DMS114 treated with DMSO at 0.1 percent for 48 hours (cell line): ENCODE data around the gene FRMD7.
"Not testable (repeated sequence)": the region's sequence is repeated elsewhere in the genome, so short reads cannot be mapped to it uniquely, and the experiment has no call there.

Experiments
- DNase-seq: peaks from one replicate; lab custom pipeline; 2025; ENCODE audit not compliant: unreplicated experiment; lab: John Stamatoyannopoulos, UW

FRMD7 gene

GRCh38 chrX:132093239-132093860 is 34.5 kb downstream of the FRMD7 start:
- DNase-seq = no peak

DNA sequence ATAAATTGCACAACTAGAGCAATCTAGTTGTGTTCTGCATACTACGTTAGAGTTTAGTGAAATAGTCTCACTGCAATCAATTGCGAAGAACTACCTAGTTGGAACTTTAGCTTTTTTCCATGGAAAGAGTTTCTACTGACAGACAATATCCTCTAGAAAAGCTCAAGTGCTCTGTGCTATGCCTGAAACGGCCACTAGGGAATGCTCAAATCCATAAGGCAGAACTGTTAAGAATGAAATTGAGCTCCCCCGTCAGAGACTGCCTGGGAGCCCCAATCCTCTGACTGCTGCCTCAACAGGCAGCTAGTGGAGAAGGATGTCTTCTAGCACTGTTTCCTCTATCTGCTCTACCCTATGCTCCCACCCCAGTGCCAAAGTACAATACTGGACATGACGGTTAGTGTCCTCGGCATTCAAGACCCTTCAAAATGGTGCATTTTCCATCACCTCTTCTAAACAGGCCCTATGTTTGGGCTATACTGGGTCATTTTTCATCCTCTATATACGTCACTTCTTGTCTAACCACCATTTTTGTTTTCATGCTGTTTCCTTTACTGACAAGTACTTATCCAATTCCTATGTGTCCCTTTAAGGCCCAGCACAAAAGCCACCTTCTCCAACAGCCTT is 35.3 kb downstream of the FRMD7 start:
- DNase-seq = peak; percentile 2

DNA sequence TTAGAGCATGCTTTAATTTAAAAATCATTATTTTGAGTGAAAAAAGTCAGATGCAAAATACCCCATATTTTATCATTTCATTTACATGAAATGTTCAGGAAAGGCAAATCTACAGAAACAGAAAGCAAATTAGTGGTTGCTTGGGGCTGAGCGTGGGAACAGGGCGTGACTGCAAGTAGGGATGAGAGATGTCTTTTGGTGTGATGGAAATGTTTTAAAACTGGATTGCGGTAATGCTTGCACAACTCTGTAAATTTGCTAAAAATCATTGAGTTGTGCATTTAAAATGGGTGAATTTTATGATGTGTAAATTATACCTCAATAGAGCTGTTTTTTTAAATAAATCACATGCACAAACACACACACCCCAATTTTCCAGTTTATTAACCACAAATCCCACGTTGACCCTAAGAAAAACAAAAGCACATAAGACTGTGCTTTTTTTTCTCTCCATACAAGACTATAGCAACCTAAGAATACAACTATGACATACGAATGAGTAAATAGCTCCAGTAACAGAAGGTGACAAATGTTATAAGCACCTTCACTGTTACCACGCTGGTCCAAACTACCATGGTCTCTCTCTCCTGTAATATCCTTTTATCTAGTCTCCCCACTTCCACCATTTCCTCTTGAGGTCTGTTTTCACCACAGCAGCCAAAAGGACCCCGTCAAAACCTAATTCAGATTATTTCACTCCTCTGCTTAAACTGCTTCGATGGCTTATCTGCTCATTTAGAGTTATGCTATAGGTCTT is 37.2 kb downstream of the FRMD7 start:
- DNase-seq = no peak

DNA sequence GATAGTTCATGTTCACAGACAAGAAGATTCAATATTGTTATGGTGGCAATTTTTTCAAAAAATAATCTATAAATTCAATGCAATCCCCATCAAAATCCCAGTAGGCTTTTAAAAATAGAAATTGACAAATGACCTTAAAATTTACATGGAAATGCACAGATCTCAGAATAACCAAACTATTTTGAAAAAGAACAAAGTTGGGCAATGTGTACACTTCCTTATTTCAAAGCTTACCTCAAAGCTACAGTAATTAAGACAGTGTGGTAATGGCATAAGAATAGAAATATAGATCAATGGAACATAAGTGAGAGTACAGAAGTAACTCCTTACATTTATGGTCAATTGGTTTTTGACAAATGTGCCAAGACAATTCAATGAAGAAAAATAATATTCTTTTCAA is 39.0 kb downstream of the FRMD7 start:
- DNase-seq = no peak

GRCh38 chrX:132086672-132087071 is 41.1 kb downstream of the FRMD7 start:
- DNase-seq = no peak

GRCh38 chrX:132085786-132086185 is 42.0 kb downstream of the FRMD7 start:
- DNase-seq = no peak

DNA sequence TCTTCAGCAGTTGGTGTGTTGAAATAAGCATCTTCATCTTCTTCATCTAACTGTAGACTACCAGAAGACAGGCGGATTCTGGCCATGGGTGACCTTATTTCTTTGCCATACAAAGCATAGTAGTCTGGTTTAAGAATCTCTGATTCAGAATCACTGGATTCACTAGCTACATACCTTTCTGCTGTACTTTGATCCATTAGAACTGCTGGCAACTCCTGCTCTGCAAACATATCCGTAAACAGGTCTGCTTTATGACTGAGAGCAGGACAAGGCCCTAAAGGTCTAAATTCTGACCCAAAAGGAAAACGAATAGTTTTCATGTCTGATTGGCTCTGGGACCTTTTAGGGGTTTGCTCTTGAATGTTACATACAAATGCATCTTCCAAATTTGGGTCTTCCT is 49.9 kb downstream of the FRMD7 start:
- DNase-seq = no peak

DNA sequence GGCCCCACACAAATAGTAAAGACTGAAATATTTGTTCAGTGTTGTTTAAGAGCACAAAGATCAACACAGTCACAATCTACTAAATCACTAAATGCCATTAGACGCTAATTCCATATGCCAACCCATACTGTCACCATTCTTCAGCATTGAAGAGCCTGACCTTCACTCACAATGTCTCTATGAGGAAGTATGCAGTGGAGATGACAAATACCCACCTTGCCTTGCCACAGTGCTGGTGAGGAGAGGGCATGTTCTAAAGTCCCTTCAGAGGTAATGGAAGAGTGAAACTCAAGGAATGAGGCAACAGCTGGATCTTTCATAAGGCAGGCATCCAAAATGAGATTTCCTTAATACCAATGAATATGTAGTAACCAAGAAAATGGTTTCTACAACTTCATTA is 50.4 kb downstream of the FRMD7 start:
- DNase-seq = no peak

- DNase-seq = peak; percentile 7
Observed at GRCh38 chrX:132071254-132071653, 56.6 kb downstream of the FRMD7 start.

DNA sequence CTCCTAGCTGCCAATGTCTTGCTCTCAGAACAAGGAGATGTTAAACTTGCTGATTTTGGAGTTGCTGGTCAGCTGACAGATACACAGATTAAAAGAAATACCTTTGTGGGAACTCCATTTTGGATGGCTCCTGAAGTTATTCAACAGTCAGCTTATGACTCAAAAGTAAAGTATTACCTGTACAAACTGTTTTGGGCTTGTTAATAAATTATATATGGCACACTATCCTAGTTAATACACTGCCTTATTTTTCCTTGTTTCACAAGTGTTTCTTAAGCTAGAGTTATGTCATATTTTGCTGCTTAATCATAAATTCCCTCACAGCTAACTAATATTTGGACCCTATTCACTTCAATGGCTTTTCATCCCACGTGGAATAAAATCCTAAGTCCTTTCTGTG is 59.4 kb downstream of the FRMD7 start:
- DNase-seq = no peak

GRCh38 chrX:132063862-132064261 is 64.0 kb downstream of the FRMD7 start:
- no peak for DNase-seq

DNA sequence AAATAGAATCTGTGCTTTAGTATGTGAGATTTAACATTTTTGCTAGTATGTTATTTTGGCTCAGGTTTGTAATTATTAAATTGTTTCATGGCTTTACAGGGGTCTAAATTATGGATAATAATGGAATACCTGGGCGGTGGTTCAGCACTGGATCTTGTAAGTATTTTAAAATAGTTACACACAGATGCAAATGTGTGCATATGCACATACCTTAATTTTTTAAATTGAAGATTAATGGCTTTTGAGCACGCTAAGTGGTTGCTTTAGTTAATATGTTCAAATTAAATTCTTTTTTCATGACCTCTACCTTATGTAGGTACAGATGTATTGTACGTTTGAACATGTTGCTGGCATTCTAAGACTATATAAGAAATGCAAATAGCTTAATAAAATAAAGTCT is 64.5 kb downstream of the FRMD7 start:
- DNase-seq = no peak

- DNase-seq = no peak
Observed at GRCh38 chrX:132059973-132060540, 67.8 kb downstream of the FRMD7 start.

DNA sequence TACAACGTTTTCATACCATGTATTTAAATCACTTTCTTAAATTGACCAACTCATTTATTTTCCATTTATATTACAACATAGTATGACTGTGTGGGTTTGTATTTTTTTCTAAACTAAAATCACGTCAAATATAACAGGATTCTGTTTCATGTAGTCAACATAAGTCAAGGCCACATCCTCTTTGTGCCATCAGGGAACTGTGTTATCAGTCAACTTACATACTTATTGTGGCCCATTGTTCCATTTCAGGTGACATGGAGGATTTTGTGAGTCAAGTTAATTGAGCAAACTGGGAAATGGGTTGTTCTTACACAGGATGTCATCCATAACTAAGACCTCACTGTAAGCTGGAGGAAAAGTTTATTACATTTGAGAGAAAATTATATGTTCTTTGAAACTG is 68.8 kb downstream of the FRMD7 start:
- no peak for DNase-seq

DNA sequence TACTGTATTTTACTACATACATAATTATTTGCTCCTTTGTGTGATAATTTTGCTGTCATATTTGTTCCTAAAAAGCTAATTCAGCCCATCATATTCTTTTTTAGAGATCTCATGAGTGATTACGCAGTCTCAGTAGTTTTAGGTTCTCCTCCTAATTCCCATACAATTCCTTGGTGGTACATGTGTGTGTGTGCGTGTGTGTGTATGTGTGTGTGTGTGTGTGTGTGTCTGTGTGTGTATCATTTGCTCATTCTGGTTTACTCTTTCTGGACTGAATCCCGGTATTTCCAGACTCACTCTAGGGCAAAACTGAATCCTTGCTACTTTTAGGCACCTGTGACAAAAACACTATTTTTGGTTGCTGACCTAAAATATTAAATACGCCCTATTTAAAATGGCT is 69.8 kb downstream of the FRMD7 start:
- DNase-seq = no peak

DNA sequence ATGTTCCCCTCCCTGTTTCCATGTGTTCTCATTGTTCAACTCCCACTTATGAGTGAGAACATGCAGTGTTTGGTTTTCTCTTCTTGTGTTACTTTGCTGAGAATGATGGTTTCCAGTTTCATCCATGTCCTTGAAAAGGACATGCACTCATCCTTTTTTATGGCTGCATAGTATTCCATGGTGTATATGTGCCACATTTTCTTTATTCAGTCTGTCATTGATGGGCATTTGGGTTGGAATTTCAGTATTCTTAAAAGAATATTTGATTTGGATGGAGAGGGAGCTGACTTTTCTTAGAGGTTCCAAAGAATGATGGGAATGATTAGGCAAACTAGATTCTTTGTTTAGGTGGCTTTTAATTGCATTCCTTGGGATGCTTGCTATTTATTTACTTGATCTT is 76.0 kb downstream of the FRMD7 start:
- DNase-seq = not testable (repeated sequence)

DNA sequence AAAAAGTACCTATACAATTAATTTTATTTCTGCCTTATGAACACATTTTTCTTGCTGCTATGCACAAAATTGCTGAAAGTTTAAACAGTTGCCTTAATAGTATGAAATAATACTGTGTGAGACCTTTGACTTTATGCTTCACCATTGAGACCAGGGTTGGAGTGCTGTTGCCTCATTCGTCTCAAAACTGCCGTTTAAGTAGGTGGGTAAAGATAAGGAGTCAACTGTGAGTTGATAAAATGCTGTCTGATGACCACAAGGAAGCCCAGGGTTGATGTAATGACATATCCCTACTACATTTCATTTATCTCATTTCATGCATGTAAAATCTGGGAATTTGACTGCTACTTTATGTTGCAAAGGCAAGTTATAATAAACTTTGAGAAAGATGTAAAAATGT is 81.3 kb downstream of the FRMD7 start:
- DNase-seq = no peak

DNA sequence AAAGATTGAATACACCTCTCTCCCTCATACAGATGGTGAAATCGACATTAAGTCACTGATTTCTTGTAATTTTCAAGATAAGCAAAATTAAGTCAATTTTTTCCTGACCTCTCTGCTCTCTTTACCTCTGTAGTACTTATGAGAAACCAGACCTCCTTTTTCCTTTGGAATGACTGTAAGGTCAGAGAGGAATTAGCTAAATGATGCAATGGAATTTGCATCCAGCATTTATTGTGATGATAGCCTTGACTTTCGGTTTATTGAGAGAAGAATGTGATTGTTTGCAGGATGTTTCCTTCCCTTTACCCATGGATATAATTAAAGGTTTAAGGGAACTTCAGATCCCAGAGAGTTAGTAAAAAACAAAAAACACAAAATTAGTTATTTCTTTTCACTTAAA is 82.4 kb downstream of the FRMD7 start:
- DNase-seq = no peak

DNA sequence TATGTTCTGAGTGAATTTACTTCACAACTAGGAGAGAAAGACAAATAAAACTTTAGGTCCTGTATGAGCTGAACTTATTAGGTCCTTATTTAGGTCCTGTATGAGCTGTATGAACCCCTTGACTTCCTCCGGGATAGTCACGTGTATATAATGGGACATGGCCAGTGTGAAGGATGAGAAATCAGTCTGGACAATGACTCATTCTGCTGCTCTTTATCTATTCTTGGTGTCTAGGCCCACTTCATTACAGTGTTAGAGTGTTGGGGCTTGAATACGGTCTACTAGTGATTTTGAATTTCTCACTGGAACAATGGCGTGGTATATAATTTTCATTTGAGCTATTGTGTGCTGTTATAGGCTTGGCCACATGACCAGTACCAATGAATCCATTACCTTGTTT is 82.9 kb downstream of the FRMD7 start:
- no peak for DNase-seq

DNA sequence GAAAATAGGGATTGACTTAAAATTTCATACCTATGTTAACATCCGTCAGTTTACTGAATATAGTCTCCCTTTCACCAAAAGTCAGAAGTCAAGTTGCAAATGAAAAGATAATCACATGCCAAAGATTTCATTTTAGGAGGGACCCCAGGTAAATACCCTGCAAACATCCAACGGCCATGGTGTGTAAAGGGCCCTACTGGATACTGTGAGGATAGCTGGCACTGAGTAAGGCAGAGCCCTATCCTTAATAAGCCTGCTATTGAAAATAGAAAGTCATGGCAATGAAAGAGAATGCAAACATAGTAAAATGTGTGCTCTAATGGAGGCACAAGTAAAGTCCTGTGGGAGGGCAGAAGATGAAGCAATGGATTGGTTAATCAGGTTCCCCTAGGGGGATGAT is 83.8 kb downstream of the FRMD7 start:
- no peak for DNase-seq

DNA sequence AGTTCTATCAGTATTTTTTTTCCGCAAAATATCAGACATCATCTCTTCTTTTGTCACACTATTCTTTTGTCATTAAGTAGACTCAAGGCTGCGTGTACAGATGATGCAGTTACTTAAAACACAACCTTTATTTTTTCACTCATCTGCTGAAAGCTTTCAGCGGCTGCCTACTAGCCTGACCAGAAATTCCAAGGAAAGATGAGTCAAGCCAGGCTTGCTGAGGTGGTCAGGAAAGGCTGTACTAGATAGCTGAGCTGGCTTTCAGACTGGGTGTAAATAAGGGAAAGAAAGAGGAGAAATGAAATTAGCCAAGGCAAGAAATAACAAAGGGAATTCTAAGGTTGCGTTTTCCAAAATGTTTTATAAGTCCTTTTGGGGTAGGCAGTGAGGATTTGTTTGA is 86.8 kb downstream of the FRMD7 start:
- DNase-seq = no peak

DNA sequence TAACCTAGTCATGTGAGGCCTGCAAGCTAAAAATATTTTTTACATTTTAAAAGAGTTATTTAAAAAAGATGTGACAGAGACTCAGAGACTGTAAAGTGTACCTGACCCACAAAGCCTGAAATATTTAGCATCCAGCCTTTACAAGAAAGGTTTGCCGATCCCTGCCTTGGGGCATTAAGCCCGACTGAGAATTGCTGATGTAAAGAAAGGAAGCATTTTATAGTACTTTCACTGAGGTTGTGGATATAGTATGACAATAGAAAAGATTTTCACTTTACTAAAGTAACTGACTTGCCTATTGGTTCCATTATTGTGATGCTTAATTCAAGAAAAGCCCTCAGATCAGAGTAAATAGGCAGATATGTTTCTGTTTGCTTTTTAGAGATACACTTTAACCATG is 87.8 kb downstream of the FRMD7 start:
- DNase-seq = no peak
